HEK293 (cell line): ENCODE results near the gene TRIM2.

Experiments used
- CTCF ChIA-PET: fragments of 350-600 bp; formaldehyde crosslinking; extraction: SDS; loops from one replicate; lab custom pipeline; 2021; ENCODE audit warnings: antibody characterized with exemption; lab: Yijun Ruan, JAX
- POLR2A ChIA-PET: fragments of 300-600 bp; formaldehyde crosslinking; extraction: SDS; loops from one replicate; lab custom pipeline; 2020; ENCODE audit warnings: antibody characterized with exemption, inconsistent platforms; lab: Yijun Ruan, JAX
- H3K27ac ChIP-seq: fragments of 200-500 bp; sonication (Bioruptor generic); 2 replicates; pipeline ENCODE4 v1.5.1; 2014; ENCODE audit warnings: low read depth, low read length, control low read depth, inconsistent platforms; ENCODE audit errors: extremely low read depth
- H3K36me3 ChIP-seq, 2 experiments: fragments of 200-500 bp in 1 of 2; sonication (Bioruptor generic) in 1 of 2; 1 replicate in 1 of 2; 2 replicates in 1 of 2; pipeline ENCODE4 v1.5.1; 2014 to 2017; ENCODE audit warnings: inconsistent platforms in 2 of 2, low read length in 2 of 2; ENCODE audit not compliant: control insufficient read depth in 2 of 2, insufficient read depth in 1 of 2
- H3K4me1 ChIP-seq: fragments of 200-500 bp; sonication (Bioruptor generic); 2 replicates; pipeline ENCODE4 v1.5.1; 2014; ENCODE audit warnings: mild to moderate bottlenecking, low read length, inconsistent platforms; ENCODE audit not compliant: control insufficient read depth, insufficient read depth
- H3K4me3 ChIP-seq: 2 replicates; pipeline ENCODE4 v1.5.1; 2011; ENCODE audit warnings: low read depth, mild to moderate bottlenecking, control low read depth, low read length, moderate library complexity
- H3K9me3 ChIP-seq: fragments of 200-500 bp; sonication (Bioruptor generic); 2 replicates; pipeline ENCODE4 v1.5.1; 2014; ENCODE audit warnings: low read depth, low read length, inconsistent platforms; ENCODE audit not compliant: control insufficient read depth, insufficient read depth
- EGR2 ChIP-seq: fragments of 450-650 bp; formaldehyde crosslinking; IDR thresholded peaks from 2 replicates; pipeline ENCODE4 v1.5.1; 2016; ENCODE audit warnings: low read depth, missing biosample characterization, missing genetic modification characterization
- HOXA7 ChIP-seq: sonication (generic); formaldehyde crosslinking; IDR thresholded peaks from 2 replicates; pipeline ENCODE4 v1.8.1; 2022; ENCODE audit warnings: missing genetic modification reagents, borderline replicate concordance
- MYNN ChIP-seq: fragments of 450-650 bp; formaldehyde crosslinking; IDR thresholded peaks from 2 replicates; pipeline ENCODE4 v1.5.1; 2016; ENCODE audit warnings: missing biosample characterization, missing genetic modification characterization, borderline replicate concordance
- REPIN1 ChIP-seq: fragments of 450-650 bp; formaldehyde crosslinking; IDR thresholded peaks from 2 replicates; pipeline ENCODE4 v1.5.1; 2017; ENCODE audit warnings: missing biosample characterization, missing genetic modification characterization, low read depth
- SALL2 ChIP-seq: fragments of 450-650 bp; formaldehyde crosslinking; IDR thresholded peaks from 2 replicates; pipeline ENCODE4 v1.5.0; 2017; ENCODE audit warnings: missing biosample characterization, mild to moderate bottlenecking, missing genetic modification characterization, borderline replicate concordance
- SCRT2 ChIP-seq: fragments of 450-650 bp; formaldehyde crosslinking; IDR thresholded peaks from 2 replicates; pipeline ENCODE4 v1.5.1; 2016; ENCODE audit warnings: missing biosample characterization, missing genetic modification characterization
- SETDB1 ChIP-seq: IDR thresholded peaks from one replicate; pipeline ENCODE4 v1.6.1; 2017; ENCODE audit warnings: mild to moderate bottlenecking, low read length, moderate library complexity, mixed read lengths; ENCODE audit not compliant: insufficient read length
- SP7 ChIP-seq: fragments of 450-650 bp; formaldehyde crosslinking; IDR thresholded peaks from 2 replicates; pipeline ENCODE4 v1.5.1; 2016; ENCODE audit warnings: missing biosample characterization, missing genetic modification characterization
- YY1 ChIP-seq: fragments of 450-650 bp; formaldehyde crosslinking; IDR thresholded peaks from 2 replicates; pipeline ENCODE4 v1.5.1; 2018; ENCODE audit warnings: missing biosample characterization, missing genetic modification characterization
- ZBTB1 ChIP-seq: fragments of 450-650 bp; formaldehyde crosslinking; IDR thresholded peaks from 2 replicates; pipeline ENCODE4 v1.5.1; 2016; ENCODE audit warnings: missing biosample characterization, missing genetic modification characterization
- ZFHX2 ChIP-seq: fragments of 450-650 bp; formaldehyde crosslinking; conservative IDR thresholded peaks from 2 replicates; pipeline ENCODE4 v1.5.1; 2016; ENCODE audit warnings: missing biosample characterization, missing genetic modification characterization
- ZNF133 ChIP-seq: fragments of 450-650 bp; formaldehyde crosslinking; IDR thresholded peaks from 2 replicates; pipeline ENCODE4 v1.5.1; 2016; ENCODE audit warnings: missing biosample characterization, missing genetic modification characterization
- ZNF155 ChIP-seq: fragments of 450-650 bp; formaldehyde crosslinking; IDR thresholded peaks from 2 replicates; pipeline ENCODE4 v1.5.1; 2016; ENCODE audit warnings: missing biosample characterization, missing genetic modification characterization
- ZNF239 ChIP-seq: fragments of 450-650 bp; formaldehyde crosslinking; IDR thresholded peaks from 2 replicates; pipeline ENCODE4 v1.5.1; 2016; ENCODE audit warnings: missing biosample characterization, missing genetic modification characterization
- ZNF426 ChIP-seq: fragments of 450-650 bp; formaldehyde crosslinking; IDR thresholded peaks from 2 replicates; pipeline ENCODE4 v1.5.1; 2017; ENCODE audit warnings: missing biosample characterization, missing genetic modification characterization, mild to moderate bottlenecking, inconsistent platforms, moderate library complexity
- ZNF514 ChIP-seq: fragments of 450-650 bp; formaldehyde crosslinking; IDR thresholded peaks from 2 replicates; pipeline ENCODE4 v1.5.1; 2016; ENCODE audit warnings: missing biosample characterization, missing genetic modification characterization
- ZNF560 ChIP-seq: fragments of 450-650 bp; formaldehyde crosslinking; IDR thresholded peaks from 2 replicates; pipeline ENCODE4 v1.5.1; 2017; ENCODE audit warnings: missing biosample characterization, missing genetic modification characterization, borderline replicate concordance
- ZNF571 ChIP-seq: fragments of 450-650 bp; formaldehyde crosslinking; IDR thresholded peaks from 2 replicates; pipeline ENCODE4 v1.5.0; 2017; ENCODE audit warnings: missing biosample characterization, missing genetic modification characterization
- ZNF596 ChIP-seq: fragments of 450-650 bp; IDR thresholded peaks from 2 replicates; pipeline ENCODE4 v1.5.0; 2018; ENCODE audit warnings: missing biosample characterization, mild to moderate bottlenecking, missing genetic modification characterization, moderate library complexity
- ZNF600 ChIP-seq: fragments of 450-650 bp; formaldehyde crosslinking; IDR thresholded peaks from 2 replicates; pipeline ENCODE4 v1.5.1; 2016; ENCODE audit warnings: missing biosample characterization, missing genetic modification characterization
- ZNF664 ChIP-seq: fragments of 450-650 bp; formaldehyde crosslinking; IDR thresholded peaks from 2 replicates; pipeline ENCODE4 v1.5.1; 2016; ENCODE audit warnings: missing biosample characterization, missing genetic modification characterization
- ZNF701 ChIP-seq: fragments of 450-650 bp; formaldehyde crosslinking; IDR thresholded peaks from 2 replicates; pipeline ENCODE4 v1.5.1; 2016; ENCODE audit warnings: missing biosample characterization, missing genetic modification characterization
- ZNF777 ChIP-seq: fragments of 450-650 bp; formaldehyde crosslinking; IDR thresholded peaks from 2 replicates; pipeline ENCODE4 v1.5.1; 2017; ENCODE audit warnings: missing biosample characterization, missing genetic modification characterization, borderline replicate concordance
- ZNF843 ChIP-seq: fragments of 450-650 bp; formaldehyde crosslinking; IDR thresholded peaks from 2 replicates; pipeline ENCODE4 v1.5.1; 2016; ENCODE audit warnings: missing biosample characterization, missing genetic modification characterization
- TF ChIP-seq, protein P1 (sequence below): fragments of 450-650 bp; formaldehyde crosslinking; IDR thresholded peaks from 2 replicates; pipeline ENCODE4 v1.5.1; 2016; ENCODE audit warnings: missing biosample characterization, missing genetic modification characterization
- TF ChIP-seq, protein P2 (sequence below): fragments of 450-650 bp; formaldehyde crosslinking; IDR thresholded peaks from 2 replicates; pipeline ENCODE4 v1.5.1; 2017; ENCODE audit warnings: missing biosample characterization, missing genetic modification characterization
- TF ChIP-seq, protein P3 (sequence below): fragments of 450-650 bp; formaldehyde crosslinking; IDR thresholded peaks from 2 replicates; pipeline ENCODE4 v1.5.1; 2016; ENCODE audit warnings: missing biosample characterization, missing genetic modification characterization
- TF ChIP-seq, protein P4 (sequence below): fragments of 450-650 bp; IDR thresholded peaks from 2 replicates; pipeline ENCODE4 v1.5.1; 2018; ENCODE audit warnings: missing biosample characterization, missing genetic modification characterization
- TF ChIP-seq, protein P5 (sequence below): fragments of 450-650 bp; IDR thresholded peaks from 2 replicates; pipeline ENCODE4 v1.5.1; 2018; ENCODE audit warnings: missing biosample characterization, mild to moderate bottlenecking, missing genetic modification characterization

Gene TRIM2

DNA sequence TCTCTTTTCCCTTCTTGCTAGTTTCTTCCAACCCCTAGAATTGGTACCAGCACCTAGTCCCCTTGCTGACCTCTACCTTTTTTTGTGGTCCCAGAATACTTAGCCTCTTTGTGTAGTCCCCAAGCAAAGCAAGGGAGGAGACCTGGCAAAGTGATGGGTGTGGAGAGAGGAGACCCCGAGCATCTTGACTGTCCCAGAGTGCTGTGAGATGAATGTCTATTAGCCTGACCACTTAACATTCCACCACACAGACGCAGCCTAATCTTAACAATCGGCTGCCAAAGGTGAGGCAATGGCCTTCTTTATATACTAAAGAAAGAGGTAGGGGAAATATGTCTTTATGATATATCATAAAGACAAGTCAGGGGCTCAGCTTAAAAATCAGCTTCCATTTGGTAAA is 55.9 kb downstream of the TRIM2 start:
- no peak overlapping the region for H3K4me3 ChIP-seq
- TF ChIP-seq REPIN1 (no peak), SP7 (no peak), ZNF596 (tag by site-specific recombination) (no peak), HOXA7 (CRISPR knock-in tag) (no peak), ZNF560 (no peak), MYNN (tag by site-specific recombination) (no peak), YY1 (tag by site-specific recombination) (no peak), ZNF843 (tag by site-specific recombination) (no peak), ZNF133 (tag by site-specific recombination) (no peak), ZNF777 (tag by site-specific recombination) (no peak), SETDB1 (no peak), ZNF701 (tag by site-specific recombination) (no peak), SCRT2 (tag by site-specific recombination) (no peak), ZNF155 (tag by site-specific recombination) (no peak), ZNF664 (tag by site-specific recombination) (no peak)
- TF ChIP-seq, protein P1, sequence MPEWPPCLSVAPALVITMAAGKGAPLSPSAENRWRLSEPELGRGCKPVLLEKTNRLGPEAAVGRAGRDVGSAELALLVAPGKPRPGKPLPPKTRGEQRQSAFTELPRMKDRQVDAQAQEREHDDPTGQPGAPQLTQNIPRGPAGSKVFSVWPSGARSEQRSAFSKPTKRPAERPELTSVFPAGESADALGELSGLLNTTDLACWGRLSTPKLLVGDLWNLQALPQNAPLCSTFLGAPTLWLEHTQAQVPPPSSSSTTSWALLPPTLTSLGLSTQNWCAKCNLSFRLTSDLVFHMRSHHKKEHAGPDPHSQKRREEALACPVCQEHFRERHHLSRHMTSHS (tag by site-specific recombination), result no peak
- TF ChIP-seq, protein P2, sequence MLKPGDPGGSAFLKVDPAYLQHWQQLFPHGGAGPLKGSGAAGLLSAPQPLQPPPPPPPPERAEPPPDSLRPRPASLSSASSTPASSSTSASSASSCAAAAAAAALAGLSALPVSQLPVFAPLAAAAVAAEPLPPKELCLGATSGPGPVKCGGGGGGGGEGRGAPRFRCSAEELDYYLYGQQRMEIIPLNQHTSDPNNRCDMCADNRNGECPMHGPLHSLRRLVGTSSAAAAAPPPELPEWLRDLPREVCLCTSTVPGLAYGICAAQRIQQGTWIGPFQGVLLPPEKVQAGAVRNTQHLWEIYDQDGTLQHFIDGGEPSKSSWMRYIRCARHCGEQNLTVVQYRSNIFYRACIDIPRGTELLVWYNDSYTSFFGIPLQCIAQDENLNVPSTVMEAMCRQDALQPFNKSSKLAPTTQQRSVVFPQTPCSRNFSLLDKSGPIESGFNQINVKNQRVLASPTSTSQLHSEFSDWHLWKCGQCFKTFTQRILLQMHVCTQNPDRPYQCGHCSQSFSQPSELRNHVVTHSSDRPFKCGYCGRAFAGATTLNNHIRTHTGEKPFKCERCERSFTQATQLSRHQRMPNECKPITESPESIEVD (tag by site-specific recombination), result no peak
- TF ChIP-seq, protein P3, sequence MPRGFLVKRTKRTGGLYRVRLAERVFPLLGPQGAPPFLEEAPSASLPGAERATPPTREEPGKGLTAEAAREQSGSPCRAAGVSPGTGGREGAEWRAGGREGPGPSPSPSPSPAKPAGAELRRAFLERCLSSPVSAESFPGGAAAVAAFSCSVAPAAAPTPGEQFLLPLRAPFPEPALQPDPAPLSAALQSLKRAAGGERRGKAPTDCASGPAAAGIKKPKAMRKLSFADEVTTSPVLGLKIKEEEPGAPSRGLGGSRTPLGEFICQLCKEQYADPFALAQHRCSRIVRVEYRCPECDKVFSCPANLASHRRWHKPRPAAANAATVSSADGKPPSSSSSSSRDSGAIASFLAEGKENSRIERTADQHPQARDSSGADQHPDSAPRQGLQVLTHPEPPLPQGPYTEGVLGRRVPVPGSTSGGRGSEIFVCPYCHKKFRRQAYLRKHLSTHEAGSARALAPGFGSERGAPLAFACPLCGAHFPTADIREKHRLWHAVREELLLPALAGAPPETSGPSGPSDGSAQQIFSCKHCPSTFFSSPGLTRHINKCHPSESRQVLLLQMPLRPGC (tag by site-specific recombination), result no peak
- TF ChIP-seq, all 188 proteins: peak for 0
- Histone ChIP-seq H3K4me1 (peaks cover 14% of the 10 kb centered on the region; the same call in 1 of the 2 replicates), H3K36me3 (no peaks in the 10 kb centered on the region), H3K9me3 (no peaks in the 10 kb centered on the region), H3K27ac (no peak overlapping the region)
- POLR2A ChIA-PET, result no interaction called here
- CTCF ChIA-PET, result no interaction called here

DNA sequence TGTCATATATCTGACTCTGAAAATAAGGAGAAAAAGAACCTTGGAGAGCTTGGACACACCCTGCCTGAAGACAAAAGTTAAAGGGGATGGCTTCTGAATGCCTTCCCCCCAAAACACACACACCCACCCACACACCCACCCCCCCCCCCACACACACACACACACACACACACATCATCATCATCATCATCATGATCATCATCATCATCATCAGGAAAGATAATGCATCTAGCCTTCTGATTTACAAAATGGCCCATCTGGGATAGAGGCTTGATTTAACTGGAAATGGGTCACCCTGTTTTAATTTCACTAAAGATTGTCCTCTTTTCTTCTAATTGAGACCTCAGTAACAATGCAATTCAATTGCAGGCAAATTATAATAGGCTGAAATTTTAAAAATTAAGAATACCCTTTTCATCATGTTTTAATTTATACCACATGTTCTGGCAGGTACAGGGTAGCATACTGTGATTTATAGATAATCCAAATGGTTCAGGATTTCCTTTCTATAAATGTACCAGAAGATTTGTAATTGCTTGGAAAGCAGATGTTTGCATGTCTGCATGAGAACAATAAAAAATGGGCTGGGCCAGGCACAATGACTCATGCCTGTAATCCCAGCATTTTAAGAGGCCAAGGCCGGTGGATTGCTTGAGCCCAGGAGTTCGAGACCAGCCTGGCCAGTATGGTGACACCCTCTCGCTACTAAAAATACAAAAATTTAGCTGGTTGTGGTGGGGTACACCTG is 56.5 kb downstream of the TRIM2 start:
- Histone ChIP-seq H3K9me3 (no peaks in the 10 kb centered on the region), H3K36me3 (no peaks in the 10 kb centered on the region), H3K4me3 (no peak overlapping the region), H3K27ac (no peak overlapping the region), H3K4me1 (peaks cover 14% of the 10 kb centered on the region; the same call in 1 of the 2 replicates)
- ChIA-PET CTCF (no interaction called here), POLR2A (interaction anchor here (0.5 kb wide), 1 partner anchor 18 kb away, joined by 5 read pairs; no protein-coding TSS in a partner anchor)
- TF ChIP-seq ZNF571 (tag by site-specific recombination) (no peak), ZNF239 (tag by site-specific recombination) (no peak), SP7 (0 out of 2 replicates have a peak, but pooled peaks have one; percentile 29), ZNF600 (no peak), SALL2 (tag by site-specific recombination) (no peak), ZNF426 (no peak), ZNF514 (tag by site-specific recombination) (no peak), EGR2 (tag by site-specific recombination) (peak; percentile 52; the same call in 1 of the 2 replicates), ZFHX2 (tag by site-specific recombination) (peak; percentile 54), ZBTB1 (no peak), ZNF155 (tag by site-specific recombination) (no peak)
- TF ChIP-seq, protein P4, sequence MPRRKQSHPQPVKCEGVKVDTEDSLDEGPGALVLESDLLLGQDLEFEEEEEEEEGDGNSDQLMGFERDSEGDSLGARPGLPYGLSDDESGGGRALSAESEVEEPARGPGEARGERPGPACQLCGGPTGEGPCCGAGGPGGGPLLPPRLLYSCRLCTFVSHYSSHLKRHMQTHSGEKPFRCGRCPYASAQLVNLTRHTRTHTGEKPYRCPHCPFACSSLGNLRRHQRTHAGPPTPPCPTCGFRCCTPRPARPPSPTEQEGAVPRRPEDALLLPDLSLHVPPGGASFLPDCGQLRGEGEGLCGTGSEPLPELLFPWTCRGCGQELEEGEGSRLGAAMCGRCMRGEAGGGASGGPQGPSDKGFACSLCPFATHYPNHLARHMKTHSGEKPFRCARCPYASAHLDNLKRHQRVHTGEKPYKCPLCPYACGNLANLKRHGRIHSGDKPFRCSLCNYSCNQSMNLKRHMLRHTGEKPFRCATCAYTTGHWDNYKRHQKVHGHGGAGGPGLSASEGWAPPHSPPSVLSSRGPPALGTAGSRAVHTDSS (tag by site-specific recombination), result peak; percentile 80
- TF ChIP-seq, protein P5, sequence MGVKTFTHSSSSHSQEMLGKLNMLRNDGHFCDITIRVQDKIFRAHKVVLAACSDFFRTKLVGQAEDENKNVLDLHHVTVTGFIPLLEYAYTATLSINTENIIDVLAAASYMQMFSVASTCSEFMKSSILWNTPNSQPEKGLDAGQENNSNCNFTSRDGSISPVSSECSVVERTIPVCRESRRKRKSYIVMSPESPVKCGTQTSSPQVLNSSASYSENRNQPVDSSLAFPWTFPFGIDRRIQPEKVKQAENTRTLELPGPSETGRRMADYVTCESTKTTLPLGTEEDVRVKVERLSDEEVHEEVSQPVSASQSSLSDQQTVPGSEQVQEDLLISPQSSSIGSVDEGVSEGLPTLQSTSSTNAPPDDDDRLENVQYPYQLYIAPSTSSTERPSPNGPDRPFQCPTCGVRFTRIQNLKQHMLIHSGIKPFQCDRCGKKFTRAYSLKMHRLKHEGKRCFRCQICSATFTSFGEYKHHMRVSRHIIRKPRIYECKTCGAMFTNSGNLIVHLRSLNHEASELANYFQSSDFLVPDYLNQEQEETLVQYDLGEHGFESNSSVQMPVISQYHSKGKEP (tag by site-specific recombination), result 0 out of 2 replicates have a peak, but pooled peaks have one; percentile 30
